ENCODE data around the gene CCDC57.
A peak's percentile ranks its signal among the peaks of the same experiment; 100 is the strongest.
"Not testable (repeated sequence)": the region's sequence is repeated elsewhere in the genome, so short reads cannot be mapped to it uniquely, and the experiment has no call there.

Gene CCDC57

DNA sequence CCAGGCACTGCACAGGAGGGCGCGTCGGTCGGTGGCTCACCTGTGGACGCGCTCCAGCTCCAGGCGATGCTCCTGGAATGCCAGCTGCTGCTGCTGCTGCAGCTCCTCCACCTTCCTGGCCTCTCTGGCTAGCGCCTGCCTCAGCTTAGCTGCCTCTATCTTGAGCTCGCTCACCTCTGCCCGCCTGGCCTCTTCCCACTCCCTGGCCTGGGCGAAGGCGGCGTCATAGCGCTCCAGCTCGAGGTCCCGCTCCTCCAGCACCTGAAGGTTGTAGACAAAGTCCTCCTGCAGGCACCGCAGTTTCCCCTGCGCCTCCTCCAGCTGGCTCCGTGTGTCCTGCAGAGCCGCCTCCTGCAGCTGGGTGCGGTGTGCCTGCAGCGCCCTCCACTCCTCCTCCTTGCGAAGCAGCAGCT lies 11.1 kb downstream of the CCDC57 start:
- no peak for DNase-seq

DNA sequence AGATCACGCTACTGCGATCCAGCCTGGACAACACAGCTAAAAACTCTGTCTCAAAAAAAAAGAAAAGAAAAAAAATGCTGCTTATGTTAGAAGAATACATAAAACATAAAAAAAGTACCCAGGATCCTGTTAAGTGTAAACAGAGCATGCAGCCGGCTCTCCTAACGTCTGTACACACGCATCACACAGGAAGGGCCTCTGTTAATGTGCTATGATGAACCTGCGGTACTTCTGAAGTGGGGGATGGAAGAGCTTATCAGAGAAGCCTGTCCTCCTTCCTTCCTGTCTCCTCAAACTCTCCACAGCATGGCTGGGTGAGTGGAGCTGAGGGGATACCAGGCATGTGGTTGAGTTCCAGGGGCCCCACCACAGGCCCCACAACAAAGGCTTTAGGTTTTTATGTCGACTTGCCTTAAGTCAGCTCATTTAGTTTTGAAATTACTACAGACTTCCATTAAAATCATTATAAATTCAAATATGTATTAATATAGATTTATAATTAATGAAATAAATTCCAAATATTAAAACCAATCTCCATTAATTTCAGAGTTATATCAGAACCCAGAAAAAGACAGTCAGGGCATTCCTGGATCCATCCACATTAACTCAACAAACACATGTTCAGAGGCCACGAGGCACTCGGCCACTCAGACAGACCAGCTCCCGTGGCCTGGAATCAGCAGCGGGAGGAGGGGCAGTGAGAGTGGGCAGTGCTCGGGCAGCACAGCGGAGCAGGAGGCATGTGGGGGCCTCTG lies 11.7 kb downstream of the CCDC57 start:
- DNase-seq, result peak in 4 of 5 donors; percentile 51 to 83 (median 64)

DNA sequence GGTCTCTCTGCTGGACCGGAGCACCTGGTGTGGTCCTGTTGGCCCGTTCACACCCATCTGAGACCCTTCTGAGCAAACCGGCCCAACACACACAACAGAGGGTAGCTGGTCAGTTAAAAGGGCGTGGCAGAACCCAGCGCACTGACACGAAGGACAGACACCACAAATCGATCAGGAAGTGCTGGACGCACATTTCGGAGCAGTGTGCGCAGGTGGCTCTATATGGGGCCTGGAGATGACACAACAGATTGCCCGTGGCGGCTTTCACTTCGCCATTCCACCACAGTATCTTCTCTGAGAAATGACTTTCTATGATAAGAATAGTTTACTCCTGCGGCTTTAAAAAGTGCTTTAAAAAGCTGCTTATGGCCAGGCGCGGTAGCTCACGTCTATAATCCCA lies 12.5 kb downstream of the CCDC57 start:
- no peak for DNase-seq

DNA sequence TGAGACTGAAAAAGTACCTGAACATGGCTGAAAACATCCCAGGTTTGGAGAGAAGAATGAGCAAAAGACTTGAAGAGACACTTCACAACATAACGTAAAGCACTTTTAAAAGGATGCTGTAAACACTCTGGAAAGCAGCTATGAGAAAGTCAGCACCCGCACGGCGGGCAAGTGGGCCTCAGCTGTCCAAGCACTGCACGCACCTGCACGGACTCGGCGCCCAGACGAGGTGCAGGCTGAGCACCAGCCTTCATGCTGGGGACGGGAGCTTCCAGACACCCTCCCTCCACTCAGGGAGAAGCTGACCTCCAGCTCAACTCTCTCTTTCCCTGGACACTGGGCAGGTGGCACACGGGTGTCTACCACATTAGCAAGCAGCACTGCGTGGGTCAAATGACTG lies 13.1 kb downstream of the CCDC57 start:
- no peak for DNase-seq

DNA sequence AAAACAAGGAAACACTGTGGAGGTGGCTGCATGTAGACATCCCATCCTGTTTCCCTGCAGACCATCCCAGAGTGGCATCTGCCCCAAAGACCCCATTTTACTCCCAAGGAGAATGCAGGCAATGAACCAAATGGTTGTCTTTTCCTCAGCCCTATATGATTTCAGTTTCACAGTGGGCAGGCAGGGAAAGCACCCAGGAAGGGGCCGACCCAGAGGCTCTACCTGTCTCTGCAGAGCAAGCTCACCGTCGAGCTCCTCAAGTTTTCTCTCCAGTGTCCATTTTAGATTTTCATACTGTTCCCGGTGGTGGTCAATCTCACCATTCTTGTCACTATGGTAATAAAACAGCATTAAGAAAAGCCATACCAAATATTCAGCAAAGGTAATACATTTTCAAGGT lies 14.6 kb downstream of the CCDC57 start:
- no peak for DNase-seq

DNA sequence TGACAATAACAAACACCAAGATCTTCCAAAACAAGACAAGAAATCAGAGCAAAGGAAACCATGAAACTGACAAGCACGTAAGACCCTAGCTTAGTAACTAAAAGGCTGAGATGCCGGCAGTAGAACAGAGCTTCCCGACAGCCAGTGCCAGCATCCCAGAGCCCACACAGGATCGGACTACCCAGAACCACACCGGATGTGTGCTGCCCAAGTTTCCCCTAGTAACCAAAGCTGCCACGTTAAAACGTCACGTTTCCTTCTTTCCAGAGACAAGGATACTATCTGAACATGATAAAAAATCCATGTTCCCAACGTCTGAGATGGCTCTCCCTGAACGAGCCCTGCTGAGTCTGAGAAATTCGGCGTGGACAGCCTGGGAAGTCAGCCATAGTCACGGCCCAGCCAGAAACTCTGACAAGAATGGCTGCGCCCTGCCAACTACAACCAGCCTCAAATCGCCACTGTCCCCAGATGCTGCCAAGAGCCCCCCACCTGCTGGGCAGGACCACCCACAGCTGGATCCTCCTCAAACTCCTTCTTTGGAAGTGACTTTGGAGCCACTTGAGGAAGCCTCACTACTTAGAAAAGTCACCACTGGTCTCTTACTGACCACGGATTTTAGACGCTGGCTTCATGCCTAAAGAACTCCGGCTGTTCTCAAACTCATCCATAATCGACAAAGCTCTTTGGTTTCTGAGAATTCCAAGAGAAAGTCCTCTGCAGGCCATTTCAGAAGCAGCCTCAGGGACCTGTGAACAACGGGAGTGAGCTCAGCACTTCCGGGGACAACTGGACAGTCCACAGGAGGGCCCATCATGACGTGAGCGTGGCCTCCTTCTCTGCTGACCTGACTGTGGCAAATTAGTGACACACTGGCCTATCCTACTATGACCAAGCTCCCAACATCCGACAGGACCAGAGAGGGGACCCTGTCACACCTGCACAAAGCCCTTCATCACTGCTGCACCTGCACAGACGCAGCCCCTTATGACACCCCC lies 16.7 kb downstream of the CCDC57 start:
- DNase-seq, result no peak

DNA sequence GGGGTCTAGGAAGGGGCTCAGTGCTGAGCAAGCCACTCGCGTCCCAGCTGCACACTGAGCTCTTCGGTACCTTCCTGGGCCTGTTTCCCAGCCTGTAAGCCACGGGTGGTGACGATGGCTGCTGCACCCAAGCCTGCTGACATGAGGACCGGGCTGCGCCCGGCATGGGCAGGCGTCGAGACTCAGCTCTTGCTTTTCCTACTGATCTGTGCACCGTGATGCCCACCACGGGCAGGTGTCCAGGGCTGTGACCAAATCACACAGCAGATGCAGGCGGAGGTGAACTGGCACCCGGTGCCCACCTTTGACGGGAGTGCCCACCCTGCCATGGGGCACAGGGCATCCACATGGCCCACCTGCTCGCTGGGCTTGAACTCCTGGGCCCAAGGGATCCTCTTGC lies 17.9 kb downstream of the CCDC57 start:
- no peak for DNase-seq

DNA sequence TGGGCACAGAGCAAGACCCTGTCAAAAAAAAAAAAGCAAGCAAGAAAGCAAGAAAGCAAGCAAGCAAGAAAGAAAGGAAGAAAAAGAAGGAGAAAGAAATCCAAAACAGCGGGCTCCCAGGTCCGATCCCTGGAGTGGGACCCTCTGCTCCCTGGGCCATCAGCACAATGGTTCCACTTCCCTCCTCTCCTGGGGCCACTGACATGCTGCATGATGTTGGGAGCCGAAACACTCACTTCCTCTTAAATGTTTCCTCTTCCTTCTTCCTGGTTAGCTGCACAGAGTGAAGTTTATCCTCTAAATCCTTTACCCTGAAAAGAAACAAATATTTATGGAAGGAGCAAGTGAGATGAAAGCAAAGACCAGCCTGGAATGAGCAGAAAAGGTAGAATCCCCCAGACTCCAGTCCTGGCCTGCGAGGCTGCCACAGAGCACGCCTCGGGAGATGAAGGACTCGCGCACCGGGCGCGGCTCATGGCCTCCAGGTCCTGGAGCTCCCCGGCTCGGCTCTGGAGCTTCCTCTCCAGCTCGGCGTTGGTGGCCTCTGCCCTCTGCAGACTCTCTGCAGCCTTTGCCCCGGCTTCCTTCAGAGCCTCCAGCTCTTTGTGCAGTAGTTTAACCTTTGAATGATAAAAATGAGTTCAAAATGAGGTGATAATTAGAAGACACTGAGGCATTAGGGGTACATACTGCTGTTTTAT lies 19.0 kb downstream of the CCDC57 start:
- no peak for DNase-seq

DNA sequence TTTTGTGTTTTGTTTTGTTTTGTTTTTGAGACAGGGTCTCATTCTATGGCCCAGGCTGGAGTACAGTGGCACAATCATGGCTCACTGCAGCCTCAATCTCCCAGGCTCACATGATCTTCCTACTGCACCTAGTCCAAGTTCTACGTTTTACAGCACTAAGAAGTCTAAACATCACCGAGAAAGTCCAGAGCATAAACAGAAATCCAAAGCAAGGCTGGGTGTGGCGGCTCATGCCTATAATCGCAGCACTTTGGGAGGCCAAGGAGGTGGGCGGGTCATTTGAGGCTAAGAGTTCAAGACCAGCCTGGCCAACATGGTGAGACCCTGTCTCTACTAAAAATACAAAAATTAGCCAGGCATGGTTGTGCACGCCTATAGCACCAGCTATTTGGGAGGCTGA lies 19.6 kb downstream of the CCDC57 start:
- not testable (repeated sequence) for DNase-seq

DNA sequence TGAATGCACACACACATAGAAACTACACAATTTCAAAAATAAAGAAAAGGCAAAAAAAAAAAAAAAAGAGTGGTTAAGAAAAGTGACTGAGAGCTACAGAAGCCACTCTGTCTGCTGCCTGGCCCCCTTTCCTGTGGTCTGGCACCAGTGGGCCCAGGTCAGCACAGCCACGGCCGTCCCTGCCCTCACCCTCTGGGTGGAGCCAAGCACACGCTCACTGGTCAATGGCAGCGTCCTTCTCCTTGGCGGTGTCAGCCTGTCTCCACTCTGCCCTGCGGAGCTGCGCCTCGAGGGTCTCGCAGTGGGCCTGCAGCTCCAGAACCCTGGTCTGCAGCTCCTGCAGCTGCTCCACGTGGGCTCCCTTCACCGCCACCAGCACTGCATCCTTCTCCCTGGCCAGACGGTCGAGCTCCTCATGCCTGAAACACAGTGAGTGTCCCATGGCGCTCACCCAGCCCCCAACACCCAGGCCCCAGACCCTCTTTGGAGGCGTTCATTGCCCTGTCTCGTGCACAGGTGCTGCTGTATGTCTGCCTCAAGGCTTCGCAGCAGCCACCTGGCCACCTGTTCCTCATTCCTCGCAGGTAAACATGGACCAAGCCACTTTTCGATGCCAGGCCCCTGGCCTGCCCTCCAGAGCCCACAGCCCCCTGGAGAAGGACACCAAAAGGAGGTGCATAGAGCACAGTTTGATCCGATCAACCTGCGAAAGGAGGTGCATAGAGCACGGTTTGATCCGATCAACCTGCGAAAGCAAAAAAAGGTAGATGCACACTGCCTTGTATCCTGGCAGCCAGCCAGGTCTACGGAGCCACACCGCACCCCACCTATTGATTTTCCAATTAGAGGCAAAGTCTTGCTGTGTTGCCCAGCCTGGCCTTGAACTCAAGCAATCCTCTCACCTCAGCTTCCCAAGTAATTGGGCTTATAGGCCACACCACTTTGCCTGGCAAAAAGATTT lies 24.4 kb downstream of the CCDC57 start:
- DNase-seq, result no peak

DNA sequence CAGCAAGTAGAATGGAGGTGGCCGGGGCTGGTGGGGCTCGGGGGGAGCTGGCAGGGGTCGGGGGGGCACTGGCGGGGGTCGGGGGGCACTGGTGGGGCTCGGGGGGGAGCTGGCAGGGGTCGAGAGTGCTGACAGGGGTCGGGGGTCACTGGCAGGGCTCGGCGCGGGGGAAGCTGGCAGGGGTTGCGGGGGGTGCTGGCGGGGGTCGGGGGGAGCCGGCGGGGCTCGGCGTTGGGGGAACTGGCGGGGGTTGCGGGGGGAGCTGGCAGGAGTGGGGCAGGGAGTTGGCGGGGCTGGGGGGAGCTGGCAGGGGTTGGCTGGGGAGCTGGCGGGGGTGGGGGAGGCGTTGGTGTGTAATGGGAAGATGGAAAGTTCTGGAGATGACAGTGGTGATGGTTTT lies 25.1 kb downstream of the CCDC57 start:
- no peak for DNase-seq

DNA sequence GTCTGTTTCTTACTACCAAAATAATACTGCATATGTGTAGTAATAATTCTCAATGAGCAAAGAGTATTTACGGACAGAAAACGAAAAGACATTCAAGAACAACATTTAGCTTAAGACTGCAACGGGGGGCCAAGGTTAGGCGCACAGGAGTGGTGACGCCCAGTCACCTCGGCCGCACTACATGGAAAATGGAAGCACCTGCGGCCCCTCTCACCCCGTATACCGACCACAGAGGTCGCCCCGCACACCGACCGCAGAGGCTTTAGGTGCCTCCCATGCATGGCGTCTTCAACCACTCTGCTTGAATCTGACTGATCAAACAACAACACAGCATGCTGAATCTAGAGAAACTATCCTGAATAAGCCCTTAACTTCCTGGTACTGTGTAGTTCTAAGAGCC lies 26.4 kb downstream of the CCDC57 start:
- no peak for DNase-seq

DNA sequence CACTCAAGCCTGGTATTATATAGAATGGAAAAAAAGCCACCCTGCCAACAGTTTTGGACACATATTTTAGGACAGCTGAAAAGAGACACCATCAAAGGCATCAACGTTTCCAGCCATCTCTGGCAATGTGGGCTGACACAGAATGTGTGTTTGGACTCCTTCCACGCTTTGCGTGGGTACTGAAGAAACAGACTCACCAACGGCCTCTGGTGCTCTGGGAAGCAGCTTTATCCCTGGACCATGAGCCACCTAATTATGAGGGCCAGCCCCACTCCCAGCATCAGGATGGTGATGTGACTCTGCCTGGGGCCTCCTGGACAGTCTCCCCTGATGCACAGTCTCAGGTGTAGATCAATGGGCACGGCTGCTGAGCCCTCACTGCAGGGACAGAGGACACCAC lies 27.9 kb downstream of the CCDC57 start:
- no peak for DNase-seq

DNA sequence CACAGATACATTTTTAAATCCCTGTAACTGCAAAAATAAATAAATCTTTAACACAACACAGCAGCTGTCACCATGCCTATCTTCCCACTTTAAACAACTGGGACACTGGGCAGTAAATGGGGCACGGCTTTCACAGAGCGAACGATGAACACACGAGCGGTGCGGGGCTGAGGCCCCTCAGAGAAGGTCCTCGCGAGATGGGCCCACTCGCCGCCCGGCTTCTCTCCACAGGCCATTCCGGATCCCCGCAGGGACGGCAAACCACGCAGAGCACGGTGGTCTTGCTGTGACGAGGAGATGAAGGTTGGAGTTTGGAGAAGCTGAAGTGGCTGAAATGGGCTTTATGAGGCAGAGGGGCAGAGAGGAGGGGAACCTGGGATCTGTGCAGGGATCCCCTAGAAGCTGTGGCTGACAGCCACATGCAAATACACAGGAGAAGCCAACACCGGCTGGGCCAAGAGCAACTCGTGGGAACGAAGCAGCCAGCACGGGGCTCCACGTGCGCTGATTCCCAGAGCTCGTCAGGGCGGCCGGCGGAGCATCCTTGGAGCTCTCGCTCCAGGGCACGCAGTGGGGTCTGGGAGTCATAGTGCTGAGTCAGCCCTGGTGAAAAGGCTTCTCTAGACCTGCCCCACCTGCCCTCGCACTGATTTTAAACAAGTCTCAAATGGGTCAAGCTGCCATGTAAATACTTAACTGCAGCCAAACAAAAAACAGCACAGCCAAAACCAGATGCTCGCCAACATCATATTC lies 31.7 kb downstream of the CCDC57 start:
- DNase-seq, result no peak

DNA sequence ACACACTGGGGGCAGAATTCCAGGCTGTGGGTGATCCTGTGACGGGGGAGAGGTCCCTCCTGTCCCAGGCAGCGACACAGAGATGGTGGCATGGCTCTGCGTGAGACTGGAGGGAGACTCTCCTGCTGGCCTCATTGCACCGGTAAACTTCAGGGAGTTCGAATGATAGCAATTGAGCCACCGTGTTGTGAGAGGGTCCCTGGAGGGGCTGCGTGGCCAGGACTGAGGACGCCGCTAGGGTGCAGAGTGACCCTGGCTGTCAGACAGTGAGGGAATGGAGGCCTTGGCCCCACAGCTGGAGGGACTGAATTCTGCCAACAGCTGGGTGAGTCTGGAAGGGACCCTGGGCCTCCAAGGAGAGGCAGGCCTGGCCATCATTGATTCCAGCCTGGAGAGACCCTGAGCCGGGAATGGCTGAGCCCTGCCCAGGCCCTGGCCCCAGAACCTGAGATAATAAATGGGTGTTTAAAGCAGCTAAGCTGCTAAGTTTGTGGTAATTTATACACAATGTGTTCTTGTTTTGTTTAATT lies 32.6 kb downstream of the CCDC57 start:
- no peak for DNase-seq

DNA sequence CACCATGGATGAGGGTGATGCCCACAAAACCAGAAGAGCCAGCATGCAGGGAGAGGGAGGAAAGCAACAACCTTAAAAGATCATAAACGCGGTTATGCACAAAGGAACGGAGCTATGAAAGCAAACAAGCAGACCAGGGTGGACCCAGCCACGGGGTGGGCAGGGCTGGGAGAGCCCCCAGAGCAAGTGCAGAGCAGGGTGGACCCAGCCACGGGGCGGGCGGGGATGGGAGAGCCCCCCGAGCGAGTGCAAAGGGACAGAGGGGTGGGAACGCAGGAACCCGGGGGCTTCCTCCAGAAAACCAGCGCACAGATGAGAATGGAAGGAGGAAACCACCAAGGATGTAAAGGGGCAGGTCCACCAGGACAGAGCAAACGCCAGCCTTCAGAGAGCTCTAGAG lies 33.2 kb downstream of the CCDC57 start:
- no peak for DNase-seq

DNA sequence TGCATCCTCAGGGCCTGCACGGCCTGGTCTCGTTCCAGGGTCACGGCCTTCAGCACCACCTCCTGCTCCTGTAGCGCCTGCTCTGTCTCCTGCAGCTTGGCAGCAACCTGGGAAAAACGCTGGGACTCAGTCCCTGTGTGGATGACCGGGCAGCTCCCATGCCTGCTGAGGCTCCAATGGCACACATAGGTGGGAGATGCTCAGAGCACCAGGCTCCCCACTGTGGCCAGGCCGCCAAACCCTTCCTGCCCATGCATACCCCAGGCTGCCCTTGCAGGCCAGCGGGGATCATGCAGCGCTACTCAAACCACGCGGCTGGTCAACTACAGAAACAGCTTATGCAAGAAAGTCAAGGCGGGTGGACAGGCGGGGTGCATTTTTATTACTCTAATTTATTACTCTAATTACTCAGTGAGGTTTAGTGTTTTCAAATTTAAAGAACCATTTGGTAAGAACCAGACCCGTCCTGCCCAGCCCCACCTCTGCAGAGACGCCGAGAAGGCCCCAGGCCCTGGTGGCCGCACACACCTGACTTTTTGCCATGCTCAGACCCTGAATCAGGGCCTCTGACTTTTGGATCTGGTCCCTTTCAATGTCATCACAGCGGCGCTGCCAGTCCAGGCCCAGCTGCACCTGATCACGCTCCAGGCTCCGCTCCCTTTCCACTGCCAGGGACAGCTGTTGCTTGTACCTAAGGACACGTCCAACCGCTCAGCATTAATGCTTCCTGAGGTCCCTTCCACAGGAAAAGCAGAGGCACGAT lies 34.0 kb downstream of the CCDC57 start:
- DNase-seq, result no peak

DNA sequence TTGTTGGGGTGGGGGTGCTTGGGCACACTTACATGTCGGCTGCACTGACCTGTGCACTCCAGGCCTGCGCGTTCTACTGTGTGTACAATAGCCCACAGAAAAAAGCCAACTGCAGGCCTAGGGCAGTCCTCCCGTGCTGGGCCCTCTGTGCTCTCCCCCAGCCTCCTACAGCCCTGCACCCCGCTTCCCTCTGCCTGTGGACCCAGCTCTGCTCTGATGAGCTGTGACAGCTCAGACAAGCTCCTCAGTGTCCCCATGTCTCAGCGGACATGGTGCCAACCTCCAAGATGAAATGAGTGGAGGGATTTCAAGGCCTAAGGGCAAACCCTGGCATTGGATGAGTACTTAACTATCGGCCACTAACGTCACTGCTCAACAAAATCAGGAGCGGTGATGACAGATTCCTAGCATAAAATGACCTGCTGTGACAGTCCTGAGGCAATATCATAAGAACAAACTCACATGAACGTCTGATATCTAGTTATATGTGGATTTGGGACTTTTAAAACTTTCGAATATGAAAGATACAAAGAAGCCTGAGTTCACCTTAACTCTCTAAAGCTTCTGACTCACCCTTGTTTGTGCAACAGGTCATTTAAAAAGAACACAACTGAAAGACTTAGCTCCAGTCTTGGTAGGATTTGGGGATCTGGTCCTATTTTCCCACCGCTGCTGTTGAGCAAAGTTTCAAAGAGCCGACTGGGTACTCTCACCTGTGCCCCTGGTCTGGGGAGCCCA lies 34.7 kb downstream of the CCDC57 start:
- no peak for DNase-seq

DNA sequence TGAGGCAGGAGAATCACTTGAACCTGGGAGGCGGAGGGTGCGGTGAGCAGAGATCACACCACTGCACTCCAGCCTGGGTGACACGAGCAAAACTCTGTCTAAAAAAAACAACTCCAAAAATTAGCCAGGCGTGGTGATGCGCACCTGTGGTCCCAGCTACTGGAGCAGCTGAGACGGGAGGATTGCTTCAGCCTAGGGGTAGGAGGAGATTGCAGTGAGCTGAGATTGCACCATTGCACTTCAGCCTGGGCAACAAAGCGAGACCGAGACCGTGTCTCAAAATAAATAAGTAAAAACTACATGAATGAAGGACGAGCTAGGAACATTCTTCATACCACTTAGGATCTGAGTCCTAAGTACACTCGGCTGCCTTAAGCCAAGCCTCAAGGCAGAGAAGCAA lies 35.4 kb downstream of the CCDC57 start:
- no peak for DNase-seq

DNA sequence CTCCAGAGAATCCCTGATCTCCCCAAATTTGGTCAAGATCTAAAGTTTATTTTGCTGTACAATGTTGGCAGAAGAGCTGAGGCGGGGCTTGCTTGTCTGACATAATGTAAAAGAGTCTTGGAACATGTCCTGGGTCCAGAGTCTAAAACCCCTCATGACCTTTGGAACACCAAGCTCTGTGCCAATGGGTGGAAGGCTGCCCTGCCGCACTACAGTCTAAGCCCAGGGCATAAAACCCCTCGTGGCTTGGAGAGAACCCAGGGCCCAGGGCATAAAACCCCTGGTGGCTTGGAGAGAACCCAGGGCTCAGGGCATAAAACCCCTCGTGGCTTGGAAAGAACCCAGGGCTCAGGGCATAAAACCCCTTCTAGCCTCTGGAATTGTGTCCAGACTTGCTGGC lies 36.7 kb downstream of the CCDC57 start:
- DNase-seq, result no peak

Data from T-helper 1 cell (primary cell).